Activated naive CD4-positive, alpha-beta T cell treated with anti-CD3 and anti-CD28 coated beads for 36 hours (primary cell): ENCODE data around the gene MTUS2. TPM values are rescaled to one million over a fixed set of nuclear protein-coding genes. Genes with fewer than 3 reads are reported as not detected.
"Not testable (repeated sequence)": the region's sequence is repeated elsewhere in the genome, so short reads cannot be mapped to it uniquely, and the experiment has no call there.

Experiments used
- CTCF ChIA-PET: fragments of 350-600 bp; sonication (Branson Sonifier 250); formaldehyde crosslinking; loops from one replicate; lab custom pipeline; 2021; ENCODE audit warnings: antibody characterized with exemption; lab: Charles Lee
- DNase-seq: peaks from one replicate; pipeline ENCODE4 v3.0.0-alpha.2; 2020
- H3K27ac Mint-ChIP-seq: one replicate; pipeline ENCODE4 v1.8.0; 2021; ENCODE audit warnings: mild to moderate bottlenecking, mixed read lengths
- H3K27me3 Mint-ChIP-seq: one replicate; pipeline ENCODE4 v1.8.0; 2021; ENCODE audit warnings: low read depth, mixed read lengths
- H3K36me3 Mint-ChIP-seq: one replicate; pipeline ENCODE4 v1.8.0; 2021; ENCODE audit warnings: low read depth, mixed read lengths
- H3K4me1 Mint-ChIP-seq: one replicate; pipeline ENCODE4 v1.8.0; 2021; ENCODE audit warnings: low read depth, mixed read lengths
- H3K4me3 Mint-ChIP-seq: one replicate; pipeline ENCODE4 v1.8.0; 2021; ENCODE audit warnings: mild to moderate bottlenecking, moderate library complexity, mixed read lengths
- H3K9me3 Mint-ChIP-seq: one replicate; pipeline ENCODE4 v1.8.0; 2021; ENCODE audit warnings: mixed read lengths
- intact Hi-C: fragments of 100-400 bp; cut with micrococcal nuclease; formaldehyde crosslinking; loops from one replicate; pipeline ENCODE4 v1.15.1; 2023
- total RNA-seq, 2 experiments: library from RNA; stranded (reverse); gene quantifications; one replicate each; pipeline ENCODE4 v1.2.3, GENCODE V29; 2021

Gene MTUS2
- total RNA-seq, 2 experiments from 2014 or later, result not detected

GRCh38 chr13:28976636-28977035 lies 156.5 kb downstream of the MTUS2 start:
- H3K9me3 Mint-ChIP-seq, result no peaks in the 10 kb centered on the region
- no peak overlapping the region for H3K4me3 Mint-ChIP-seq
- CTCF ChIA-PET, result no interaction called here
- no peaks in the 10 kb centered on the region for H3K36me3 Mint-ChIP-seq
- intact Hi-C loops, result no loop called here
- no peak for DNase-seq
- no peak overlapping the region for H3K27ac Mint-ChIP-seq
- H3K27me3 Mint-ChIP-seq, result peaks cover 3% of the 10 kb centered on the region
- no peaks in the 10 kb centered on the region for H3K4me1 Mint-ChIP-seq

- Mint-ChIP-seq H3K9me3 (no peaks in the 10 kb centered on the region), H3K4me3 (no peak overlapping the region), H3K36me3 (no peaks in the 10 kb centered on the region), H3K27ac (no peak overlapping the region), H3K4me1 (no peaks in the 10 kb centered on the region), H3K27me3 (peaks cover 2% of the 10 kb centered on the region)
- intact Hi-C loops, result no loop called here
- DNase-seq, result no peak
- CTCF ChIA-PET, result no interaction called here
These were observed 158.4 kb downstream of the MTUS2 start for GRCh38 chr13:28978574-28978973.

DNA sequence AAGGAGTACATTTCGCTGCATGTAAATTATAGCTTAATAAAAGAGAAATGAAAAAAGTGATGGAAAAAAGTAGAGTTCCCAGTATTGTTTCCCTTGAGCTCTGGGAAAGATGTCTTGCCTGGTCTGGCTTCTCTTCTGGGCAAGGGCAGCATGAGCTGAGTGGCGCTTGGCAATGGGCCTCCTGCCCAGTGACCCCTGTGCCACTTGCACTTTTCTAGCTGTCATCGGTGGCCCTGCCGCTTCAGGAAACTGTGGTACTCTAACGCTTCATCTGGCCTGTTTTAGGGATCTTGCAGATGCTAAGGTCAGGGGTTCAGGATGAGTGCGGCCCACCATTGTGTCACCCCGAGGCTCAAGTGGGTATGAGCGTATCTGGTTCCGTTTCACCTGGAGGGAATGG lies 161.4 kb downstream of the MTUS2 start:
- no peaks in the 10 kb centered on the region for H3K9me3 Mint-ChIP-seq
- no peak for DNase-seq
- H3K27ac Mint-ChIP-seq, result no peak overlapping the region
- peaks cover 1% of the 10 kb centered on the region for H3K27me3 Mint-ChIP-seq
- no peaks in the 10 kb centered on the region for H3K36me3 Mint-ChIP-seq
- intact Hi-C loops, result no loop called here
- H3K4me3 Mint-ChIP-seq, result no peak overlapping the region
- no peaks in the 10 kb centered on the region for H3K4me1 Mint-ChIP-seq
- CTCF ChIA-PET, result no interaction called here

DNA sequence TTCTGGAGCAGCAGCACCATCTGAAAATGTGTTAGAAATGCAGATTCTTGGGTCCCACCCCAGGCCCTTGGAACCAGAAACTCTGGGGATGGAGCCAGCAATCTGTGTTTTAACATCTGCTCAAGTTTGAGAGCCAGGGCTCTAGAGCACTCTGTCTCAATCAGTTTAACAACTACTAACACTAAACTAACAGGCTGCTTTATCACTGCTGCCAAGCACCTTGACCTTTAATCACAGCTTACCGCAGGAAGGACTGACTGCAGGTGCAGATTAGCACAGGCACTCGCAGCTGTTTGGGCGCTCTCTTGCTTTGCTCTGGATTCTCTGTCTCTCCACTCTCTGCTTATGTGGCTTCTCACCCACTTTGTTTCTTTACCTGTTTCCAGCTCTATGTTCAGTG lies 163.5 kb downstream of the MTUS2 start:
- intact Hi-C loops, result no loop called here
- Mint-ChIP-seq H3K4me1 (no peaks in the 10 kb centered on the region), H3K27me3 (peaks cover 1% of the 10 kb centered on the region), H3K4me3 (no peak overlapping the region), H3K27ac (no peak overlapping the region), H3K9me3 (no peaks in the 10 kb centered on the region), H3K36me3 (no peaks in the 10 kb centered on the region)
- CTCF ChIA-PET, result no interaction called here
- no peak for DNase-seq

DNA sequence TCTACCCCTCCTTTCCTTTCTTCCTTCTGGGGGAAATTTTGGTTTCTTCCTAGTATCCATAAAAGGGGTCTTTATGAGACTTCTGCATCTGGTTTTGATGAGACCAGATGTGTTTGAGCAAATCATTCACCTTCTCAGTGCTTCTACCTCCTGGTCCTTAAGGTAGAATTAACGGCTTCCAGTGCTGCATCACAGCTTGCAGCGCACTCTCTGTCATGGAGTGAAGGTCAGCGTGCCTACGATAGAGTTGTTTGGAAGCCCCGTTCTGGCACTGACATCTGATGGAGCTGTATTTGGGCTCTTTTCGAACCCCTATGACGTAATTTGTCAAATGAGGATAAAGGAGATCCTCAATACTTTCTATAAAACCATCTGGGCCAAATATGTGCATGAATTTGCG lies 164.2 kb downstream of the MTUS2 start:
- no peaks in the 10 kb centered on the region for H3K36me3 Mint-ChIP-seq
- H3K4me3 Mint-ChIP-seq, result no peak overlapping the region
- no peaks in the 10 kb centered on the region for H3K4me1 Mint-ChIP-seq
- H3K27ac Mint-ChIP-seq, result no peak overlapping the region
- no peak for DNase-seq
- CTCF ChIA-PET, result no interaction called here
- intact Hi-C loops, result no loop called here
- peaks cover 1% of the 10 kb centered on the region for H3K27me3 Mint-ChIP-seq
- no peaks in the 10 kb centered on the region for H3K9me3 Mint-ChIP-seq

GRCh38 chr13:28984825-28985224 lies 164.7 kb downstream of the MTUS2 start:
- H3K27ac Mint-ChIP-seq, result no peak overlapping the region
- intact Hi-C loops, result no loop called here

DNA sequence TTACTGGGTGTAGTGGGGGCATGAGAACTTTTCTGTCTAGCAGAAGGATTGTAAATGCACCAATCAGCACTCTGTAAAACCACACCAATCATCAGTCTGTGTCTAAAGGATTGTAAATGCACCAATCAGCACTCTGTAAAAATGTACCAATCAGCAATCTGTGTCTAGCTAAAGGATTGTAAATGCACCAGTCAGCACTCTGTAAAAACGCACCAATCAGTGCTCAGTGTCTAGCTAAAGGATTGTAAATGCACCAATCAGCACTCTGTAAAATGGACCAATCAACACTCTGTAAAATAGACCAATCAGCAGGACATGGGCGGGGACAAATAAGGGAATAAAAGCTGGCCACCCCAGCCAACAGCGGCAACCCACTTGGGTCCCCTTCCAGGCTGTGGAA lies 170.2 kb downstream of the MTUS2 start:
- intact Hi-C loops, H3K9me3 Mint-ChIP-seq, CTCF ChIA-PET, H3K36me3 Mint-ChIP-seq, H3K27ac Mint-ChIP-seq, H3K4me3 Mint-ChIP-seq, H3K27me3 Mint-ChIP-seq, DNase-seq, H3K4me1 Mint-ChIP-seq: not testable (repeated sequence)

More at GRCh38 chr13:28984825-28985224, 164.7 kb downstream of the MTUS2 start:
- Mint-ChIP-seq H3K9me3 (no peaks in the 10 kb centered on the region), H3K27me3 (peaks cover 1% of the 10 kb centered on the region), H3K4me1 (no peaks in the 10 kb centered on the region), H3K4me3 (no peak overlapping the region), H3K36me3 (no peaks in the 10 kb centered on the region)
- CTCF ChIA-PET, result no interaction called here
- DNase-seq, result no peak

- intact Hi-C loops, result no loop called here
- H3K27me3 Mint-ChIP-seq, result no peaks in the 10 kb centered on the region
- H3K9me3 Mint-ChIP-seq, result no peaks in the 10 kb centered on the region
- no peak for DNase-seq
- CTCF ChIA-PET, result interaction anchor here (0.6 kb wide), 1 partner anchor 353 kb away, joined by 3 read pairs; no protein-coding TSS in a partner anchor
- H3K36me3 Mint-ChIP-seq, result no peaks in the 10 kb centered on the region
- no peak overlapping the region for H3K27ac Mint-ChIP-seq
- H3K4me3 Mint-ChIP-seq, result no peak overlapping the region
- no peaks in the 10 kb centered on the region for H3K4me1 Mint-ChIP-seq
These were observed 171.6 kb downstream of the MTUS2 start for GRCh38 chr13:28991764-28992163.

GRCh38 chr13:29000826-29001225 lies 180.7 kb downstream of the MTUS2 start:
- Mint-ChIP-seq H3K9me3 (peaks cover 3% of the 10 kb centered on the region), H3K4me3 (no peak overlapping the region), H3K27ac (no peak overlapping the region), H3K4me1 (no peaks in the 10 kb centered on the region), H3K27me3 (peaks cover 8% of the 10 kb centered on the region), H3K36me3 (peaks cover 2% of the 10 kb centered on the region)
- no peak for DNase-seq
- intact Hi-C loops, result no loop called here
- CTCF ChIA-PET, result no interaction called here

DNA sequence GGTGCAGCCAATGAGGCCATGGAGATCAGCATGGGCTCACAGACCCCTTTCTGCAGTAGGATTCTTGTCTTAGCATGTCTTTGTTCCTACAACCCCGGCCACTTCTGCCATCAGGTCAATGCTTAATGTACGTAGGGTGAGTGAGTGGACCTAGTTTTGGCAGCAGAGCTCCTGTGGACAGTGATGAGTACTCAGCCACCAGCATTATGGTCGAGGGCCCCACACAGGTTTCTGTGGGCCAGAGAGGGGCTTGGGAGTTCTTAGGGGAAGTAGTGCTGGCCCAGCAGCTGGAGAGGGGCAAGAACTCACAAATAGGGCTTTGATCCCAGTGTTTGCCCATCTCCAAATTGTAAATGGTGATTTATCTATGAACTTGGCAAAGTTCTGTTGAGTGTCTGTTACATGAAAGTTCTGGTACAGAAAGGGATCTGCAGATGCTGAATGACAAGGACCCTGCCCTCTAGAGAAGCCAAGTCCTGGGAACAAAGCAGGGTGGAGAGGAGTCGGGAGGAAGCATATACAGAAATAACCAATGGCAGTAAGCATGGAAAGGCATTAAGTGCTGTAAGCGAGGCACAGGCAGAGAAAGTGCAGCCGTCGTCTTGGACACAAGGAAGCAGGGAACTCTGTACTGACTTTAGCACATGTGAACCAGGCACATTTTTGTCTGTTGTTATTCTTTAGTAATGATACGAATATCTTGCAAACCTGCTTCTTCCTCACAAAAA lies 185.1 kb downstream of the MTUS2 start:
- CTCF ChIA-PET, result no interaction called here
- Mint-ChIP-seq H3K9me3 (no peaks in the 10 kb centered on the region), H3K4me3 (no peak overlapping the region), H3K4me1 (no peaks in the 10 kb centered on the region), H3K36me3 (peaks cover 2% of the 10 kb centered on the region), H3K27ac (no peak overlapping the region), H3K27me3 (peaks cover 14% of the 10 kb centered on the region)
- intact Hi-C loops, result no loop called here
- DNase-seq, result no peak

GRCh38 chr13:29005763-29006120 lies 185.6 kb downstream of the MTUS2 start:
- Mint-ChIP-seq H3K36me3 (peaks cover under 1% of the 10 kb centered on the region), H3K4me1 (no peaks in the 10 kb centered on the region), H3K4me3 (no peak overlapping the region), H3K27ac (no peak overlapping the region), H3K9me3 (no peaks in the 10 kb centered on the region), H3K27me3 (peaks cover 12% of the 10 kb centered on the region)
- DNase-seq, result no peak
- CTCF ChIA-PET, result no interaction called here
- intact Hi-C loops, result no loop called here

GRCh38 chr13:29006359-29006850 lies 186.3 kb downstream of the MTUS2 start:
- no peak overlapping the region for H3K27ac Mint-ChIP-seq
- no peak overlapping the region for H3K4me3 Mint-ChIP-seq
- intact Hi-C loops, result no loop called here
- CTCF ChIA-PET, result no interaction called here
- H3K27me3 Mint-ChIP-seq, result peaks cover 6% of the 10 kb centered on the region
- no peak for DNase-seq
- no peaks in the 10 kb centered on the region for H3K36me3 Mint-ChIP-seq
- H3K9me3 Mint-ChIP-seq, result no peaks in the 10 kb centered on the region
- H3K4me1 Mint-ChIP-seq, result no peaks in the 10 kb centered on the region

- Mint-ChIP-seq H3K27me3 (peaks cover 6% of the 10 kb centered on the region), H3K4me1 (no peaks in the 10 kb centered on the region), H3K27ac (no peak overlapping the region), H3K36me3 (no peaks in the 10 kb centered on the region), H3K9me3 (no peaks in the 10 kb centered on the region), H3K4me3 (no peak overlapping the region)
- no peak for DNase-seq
- CTCF ChIA-PET, result no interaction called here
- intact Hi-C loops, result no loop called here
These were observed 188.2 kb downstream of the MTUS2 start for GRCh38 chr13:29008296-29008695.
